Lung (tissue), 12 donors: ENCODE measurements around the gene CELF5. TPM values are rescaled to one million over a fixed set of nuclear protein-coding genes. Genes with fewer than 3 reads are reported as not detected.

Source experiments
- ATAC-seq: fragments of 200-7000 bp; cut with Tn5 transposase; one replicate; pipeline ENCODE4 v1.9.1; 2020; ENCODE audit warnings: moderate number of reproducible peaks; ENCODE audit not compliant: insufficient read depth, low FRiP score
- DNase-seq, 3 donors: peaks; one replicate each; pipeline ENCODE4 v3.0.0-alpha.2; 2013 to 2017
- H3K27ac ChIP-seq, 2 donors: one replicate each; pipeline ENCODE4 v1.5.1; 2013; ENCODE audit warnings: mild to moderate bottlenecking in 2 of 2, moderate library complexity in 2 of 2, control low read depth in 1 of 2, inconsistent platforms in 1 of 2, low read depth in 1 of 2, low read length in 1 of 2
- H3K27me3 ChIP-seq, 3 donors: one replicate each; pipeline ENCODE4 v1.5.1; 2013; ENCODE audit warnings: low read length in 2 of 3; ENCODE audit not compliant: control insufficient read depth in 3 of 3, insufficient read depth in 3 of 3
- H3K36me3 ChIP-seq, 4 donors: one replicate each; pipeline ENCODE4 v1.5.1; 2013; ENCODE audit warnings: low read length in 4 of 4, mild to moderate bottlenecking in 1 of 4, moderate library complexity in 1 of 4; ENCODE audit not compliant: control insufficient read depth in 4 of 4, insufficient read depth in 4 of 4
- H3K4me1 ChIP-seq, 5 donors: one replicate each; pipeline ENCODE4 v1.5.1; 2013; ENCODE audit warnings: low read length in 5 of 5, mild to moderate bottlenecking in 2 of 5, moderate library complexity in 1 of 5; ENCODE audit not compliant: control insufficient read depth in 5 of 5, insufficient read depth in 5 of 5
- H3K4me3 ChIP-seq: one replicate; pipeline ENCODE4 v1.5.1; 2013; ENCODE audit warnings: mild to moderate bottlenecking, control low read depth, moderate library complexity
- H3K9ac ChIP-seq, 2 donors: one replicate each; pipeline ENCODE4 v1.5.1; 2013; ENCODE audit warnings: low read length in 2 of 2, control low read depth in 1 of 2; ENCODE audit not compliant: insufficient read depth in 1 of 2
- H3K9me3 ChIP-seq, 4 donors: one replicate each; pipeline ENCODE4 v1.5.1; 2013; ENCODE audit warnings: low read length in 3 of 4, mild to moderate bottlenecking in 1 of 4, moderate library complexity in 1 of 4; ENCODE audit not compliant: control insufficient read depth in 4 of 4, insufficient read depth in 3 of 4
- CTCF ChIP-seq: IDR thresholded peaks from 2 replicates; pipeline ENCODE4 v1.5.1; 2012; ENCODE audit warnings: mild to moderate bottlenecking; ENCODE audit errors: control extremely low read depth, extremely low read depth
- WGBS, 2 donors: extraction: QIAGEN DNeasy Blood & Tissue Kit; methylation state at CpG; one replicate each; pipeline ENCODE4 v1.1.7; 2013; 5-methylcytosine and 5-hydroxymethylcytosine counted together
- polyA plus RNA-seq, 2 donors: library from polyadenylated mRNA; stranded (reverse); fragments of 200-250 nt; gene quantifications; one replicate each; pipeline ENCODE4 v1.2.1, GENCODE V29; 2013
- total RNA-seq, 2 donors: library from RNA; depleted of rRNA in 1 of 2; stranded (reverse); fragments of >200 nt in 1 of 2; gene quantifications; one replicate each; pipeline ENCODE4 v1.2.1, GENCODE V29; 2014 to 2021
- donor health status: control.
- donor health status: control.
- donor health status: Bipolar disorder and iron deficiency.
- donor health status: healthy.
- donor health status: DM: yes; HTN: yes; CAD: no.

CELF5 gene
- total and polyA plus RNA-seq, 4 donors: 0.08 to 0.14 (median 0.12) TPM; not detected in 1

- TF ChIP-seq CTCF: no peak
- no peak overlapping the region for H3K27ac ChIP-seq
- ATAC-seq: no peak
- no peak overlapping the region for H3K9ac ChIP-seq
- H3K4me1 ChIP-seq: no peaks in the 10 kb centered on the region
- no peaks in the 10 kb centered on the region for H3K9me3 ChIP-seq
- no peaks in the 10 kb centered on the region for H3K27me3 ChIP-seq
- no peak for DNase-seq
- peaks cover 0 to 62% (median 3%) of the 10 kb centered on the region in 4 donors for H3K36me3 ChIP-seq
- no peak overlapping the region for H3K4me3 ChIP-seq
- 95 to 96% methylated on average over 28 to 35 of the region's 35 CpGs for WGBS, 2 donors
Observed at GRCh38 chr19:3204646-3205275, 19.7 kb upstream of the CELF5 start.

- Histone ChIP-seq H3K4me1 (no peaks in the 10 kb centered on the region), H3K27me3 (no peaks in the 10 kb centered on the region), H3K9me3 (no peaks in the 10 kb centered on the region), H3K9ac (no peak overlapping the region), H3K36me3 (peaks cover 0 to 59% (median 3%) of the 10 kb centered on the region in 4 donors), H3K27ac (no peak overlapping the region), H3K4me3 (no peak overlapping the region)
- 96 to 98% methylated on average over 28 of the region's 28 CpGs for WGBS, 2 donors
- ATAC-seq (no peak), DNase-seq (no peak)
- no peak for TF ChIP-seq CTCF
Observed at GRCh38 chr19:3206216-3206953, 18.1 kb upstream of the CELF5 start.

- ATAC-seq (no peak), DNase-seq (no peak)
- TF ChIP-seq CTCF: no peak
- no peak overlapping the region for H3K9ac ChIP-seq
- no peak overlapping the region for H3K4me3 ChIP-seq
- peaks cover 0 to 51% (median 3%) of the 10 kb centered on the region in 4 donors for H3K36me3 ChIP-seq
- no peak overlapping the region for H3K27ac ChIP-seq
- H3K27me3 ChIP-seq: no peaks in the 10 kb centered on the region
- no peaks in the 10 kb centered on the region for H3K9me3 ChIP-seq
- no peaks in the 10 kb centered on the region for H3K4me1 ChIP-seq
- WGBS, 2 donors: 91 to 95% methylated on average over 42 to 43 of the region's 43 CpGs
Observed at GRCh38 chr19:3207461-3208242, 16.8 kb upstream of the CELF5 start.
